Chondrocyte (in vitro differentiated cells): ENCODE data around the gene MLN. TPM values are rescaled to one million over a fixed set of nuclear protein-coding genes. Genes with fewer than 3 reads are reported as not detected.

Experiments
- DNase-seq: peaks from one replicate; pipeline ENCODE4 v3.0.0; 2021; ENCODE audit warnings: mixed read lengths, low spot score
- H3K27ac Mint-ChIP-seq: one replicate; pipeline ENCODE4 v1.8.0; 2021; ENCODE audit warnings: mild to moderate bottlenecking, moderate library complexity, mixed read lengths; ENCODE audit not compliant: unreplicated experiment
- H3K27me3 Mint-ChIP-seq: 2 replicates; pipeline ENCODE4 v1.8.0; 2021; ENCODE audit warnings: low read depth, mixed read lengths
- H3K36me3 Mint-ChIP-seq: 2 replicates; pipeline ENCODE4 v1.8.0; 2021; ENCODE audit warnings: low read depth, mixed read lengths
- H3K4me1 Mint-ChIP-seq: 2 replicates; pipeline ENCODE4 v1.8.0; 2021; ENCODE audit warnings: low read depth, mild to moderate bottlenecking, mixed read lengths
- H3K4me3 Mint-ChIP-seq: one replicate; pipeline ENCODE4 v1.8.0; 2021; ENCODE audit warnings: mild to moderate bottlenecking, moderate library complexity, mixed read lengths; ENCODE audit not compliant: unreplicated experiment
- H3K9me3 Mint-ChIP-seq: 2 replicates; pipeline ENCODE4 v1.8.0; 2021; ENCODE audit warnings: low read depth, mixed read lengths
- total RNA-seq: library from RNA; stranded (reverse); gene quantifications from 3 replicates; pipeline ENCODE4 v1.2.1, GENCODE V29; 2021
- TF ChIP-seq, protein P1 (sequence below): fragments of 200-600 bp; sonication (generic); IDR thresholded peaks from 2 replicates; pipeline ENCODE4 v1.5.0; 2021; ENCODE audit warnings: antibody characterized with exemption, mild to moderate bottlenecking, moderate library complexity

MLN gene
- total RNA-seq, 1 donor from 2014 or later = not detected

GRCh38 chr6:33828764-33829731, 25.2 kb upstream of the MLN start:
- peaks cover 16% of the 10 kb centered on the region for H3K27me3 Mint-ChIP-seq
- no peak overlapping the region for H3K27ac Mint-ChIP-seq
- no peaks in the 10 kb centered on the region for H3K9me3 Mint-ChIP-seq
- H3K36me3 Mint-ChIP-seq = no peaks in the 10 kb centered on the region
- TF ChIP-seq, protein P1, sequence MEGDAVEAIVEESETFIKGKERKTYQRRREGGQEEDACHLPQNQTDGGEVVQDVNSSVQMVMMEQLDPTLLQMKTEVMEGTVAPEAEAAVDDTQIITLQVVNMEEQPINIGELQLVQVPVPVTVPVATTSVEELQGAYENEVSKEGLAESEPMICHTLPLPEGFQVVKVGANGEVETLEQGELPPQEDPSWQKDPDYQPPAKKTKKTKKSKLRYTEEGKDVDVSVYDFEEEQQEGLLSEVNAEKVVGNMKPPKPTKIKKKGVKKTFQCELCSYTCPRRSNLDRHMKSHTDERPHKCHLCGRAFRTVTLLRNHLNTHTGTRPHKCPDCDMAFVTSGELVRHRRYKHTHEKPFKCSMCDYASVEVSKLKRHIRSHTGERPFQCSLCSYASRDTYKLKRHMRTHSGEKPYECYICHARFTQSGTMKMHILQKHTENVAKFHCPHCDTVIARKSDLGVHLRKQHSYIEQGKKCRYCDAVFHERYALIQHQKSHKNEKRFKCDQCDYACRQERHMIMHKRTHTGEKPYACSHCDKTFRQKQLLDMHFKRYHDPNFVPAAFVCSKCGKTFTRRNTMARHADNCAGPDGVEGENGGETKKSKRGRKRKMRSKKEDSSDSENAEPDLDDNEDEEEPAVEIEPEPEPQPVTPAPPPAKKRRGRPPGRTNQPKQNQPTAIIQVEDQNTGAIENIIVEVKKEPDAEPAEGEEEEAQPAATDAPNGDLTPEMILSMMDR = no peak
- H3K4me3 Mint-ChIP-seq = no peak overlapping the region
- peak; percentile 71 for DNase-seq
- H3K4me1 Mint-ChIP-seq = peaks cover 16% of the 10 kb centered on the region

DNA sequence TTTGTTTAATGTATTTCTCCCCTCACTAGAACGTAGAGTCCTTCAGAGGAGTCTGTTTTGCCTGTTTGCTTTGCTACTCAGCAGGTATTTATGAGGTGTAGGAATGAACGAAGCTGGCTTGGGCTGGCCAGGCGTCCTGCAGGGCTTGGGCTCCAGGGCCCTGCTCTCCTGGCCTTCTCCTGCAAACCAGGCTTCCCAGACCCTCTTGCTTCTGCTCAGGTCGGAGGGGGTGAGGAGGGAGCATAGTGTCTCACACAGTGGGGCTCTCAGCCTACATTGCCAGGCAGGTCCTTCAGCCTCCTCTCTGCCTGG, 24.6 kb upstream of the MLN start:
- no peak for DNase-seq
- Mint-ChIP-seq H3K27me3 (peaks cover 16% of the 10 kb centered on the region), H3K4me3 (no peak overlapping the region), H3K9me3 (no peaks in the 10 kb centered on the region), H3K36me3 (no peaks in the 10 kb centered on the region), H3K4me1 (peaks cover 16% of the 10 kb centered on the region), H3K27ac (no peak overlapping the region)
- TF ChIP-seq, protein P1 = no peak

DNA sequence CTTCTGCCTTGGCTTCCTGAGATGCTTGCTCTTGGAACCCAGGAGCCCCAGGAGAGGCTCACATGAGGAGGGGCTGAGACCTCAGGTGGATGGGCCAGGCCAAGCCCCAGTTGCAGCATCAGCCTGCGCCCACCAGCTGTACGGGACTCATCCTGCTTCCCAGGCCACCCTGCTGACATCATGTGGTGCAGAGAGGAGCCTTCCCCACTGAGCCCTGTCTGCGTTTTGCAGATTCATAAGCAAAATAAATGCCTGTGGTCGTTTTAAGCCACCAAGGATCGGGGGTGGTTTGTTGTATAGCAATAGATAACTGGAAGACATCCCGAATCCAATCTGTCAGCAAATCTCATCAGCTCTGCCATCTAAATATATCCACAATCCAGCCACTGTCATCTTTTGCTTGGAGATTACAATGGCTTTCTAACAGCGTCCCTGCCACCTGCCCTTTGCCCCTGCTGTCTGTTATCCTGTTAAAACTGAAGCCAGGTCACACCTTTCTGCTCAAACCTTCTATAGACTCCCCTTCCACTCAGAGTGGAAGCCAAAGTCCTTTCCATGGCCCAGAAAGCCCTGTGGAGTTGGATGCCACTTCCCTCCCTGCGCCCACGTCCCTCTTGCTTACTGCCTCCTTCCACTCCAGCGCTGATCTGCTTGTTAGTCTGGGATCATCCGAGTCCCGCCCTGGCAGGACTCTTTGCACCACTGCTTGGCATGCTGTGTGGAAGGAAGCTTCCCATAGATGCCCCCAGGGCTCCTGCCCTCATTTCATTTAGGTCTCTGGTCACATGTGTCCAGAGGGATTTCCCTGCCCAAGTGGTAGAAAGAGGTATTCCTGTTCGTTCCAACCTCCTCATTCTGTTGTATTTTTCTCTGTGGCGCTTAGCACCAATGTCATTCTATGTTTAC, 24.0 kb upstream of the MLN start:
- Mint-ChIP-seq H3K4me1 (peaks cover 16% of the 10 kb centered on the region), H3K9me3 (no peaks in the 10 kb centered on the region), H3K27me3 (peaks cover 19% of the 10 kb centered on the region), H3K4me3 (no peak overlapping the region), H3K27ac (no peak overlapping the region), H3K36me3 (no peaks in the 10 kb centered on the region)
- peak; percentile 52 for DNase-seq
- TF ChIP-seq, protein P1 = peak; percentile 8

- H3K4me3 Mint-ChIP-seq = no peak overlapping the region
- peaks cover 16% of the 10 kb centered on the region for H3K4me1 Mint-ChIP-seq
- TF ChIP-seq, protein P1 = no peak
- H3K27me3 Mint-ChIP-seq = peaks cover 22% of the 10 kb centered on the region
- no peak overlapping the region for H3K27ac Mint-ChIP-seq
- H3K9me3 Mint-ChIP-seq = no peaks in the 10 kb centered on the region
- DNase-seq = peak; percentile 60
- H3K36me3 Mint-ChIP-seq = no peaks in the 10 kb centered on the region
These were observed 22.7 kb upstream of the MLN start for GRCh38 chr6:33826537-33826936.

DNA sequence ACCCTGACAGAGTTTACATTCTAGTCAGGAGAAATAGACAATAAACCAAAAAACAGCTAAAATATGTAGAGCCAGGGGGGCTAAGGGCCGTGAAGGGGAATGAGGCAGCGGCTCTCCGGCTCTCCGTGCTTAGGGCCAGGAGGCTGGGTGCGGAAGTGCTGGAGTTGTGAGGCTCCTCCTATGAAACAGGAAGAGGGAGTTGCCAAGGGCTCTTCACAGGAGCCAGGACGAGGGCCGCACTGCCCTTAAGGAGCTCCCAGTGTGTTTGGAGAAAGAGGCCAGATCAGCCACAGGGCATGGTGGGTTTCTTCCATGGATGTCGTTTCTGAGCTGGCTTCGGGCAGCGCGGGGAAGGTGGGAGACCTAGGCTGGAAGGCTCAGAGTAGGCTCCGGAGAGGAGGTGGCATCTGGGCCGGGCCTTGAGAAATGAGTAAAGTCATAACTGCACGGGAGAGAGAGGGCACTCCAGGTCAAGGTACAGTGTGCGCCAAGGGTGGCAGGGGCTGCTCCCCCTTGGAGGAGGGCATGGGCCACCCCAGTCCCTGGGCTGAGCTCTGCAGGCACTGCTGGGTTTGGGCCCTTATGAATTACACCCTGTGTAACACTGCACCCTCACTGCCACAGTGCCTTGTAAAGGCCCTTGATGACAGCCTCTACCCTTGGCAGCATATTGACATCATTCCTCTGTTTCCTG, 20.8 kb upstream of the MLN start:
- Mint-ChIP-seq H3K27me3 (peaks cover 19% of the 10 kb centered on the region), H3K36me3 (no peaks in the 10 kb centered on the region), H3K4me1 (peaks cover 16% of the 10 kb centered on the region), H3K27ac (peak overlapping the region; percentile 67), H3K9me3 (no peaks in the 10 kb centered on the region), H3K4me3 (peak overlapping the region; percentile 18)
- peak; percentile 62 for DNase-seq
- TF ChIP-seq, protein P1 = no peak
